ENCODE results near the gene TIGD3.
A peak's percentile ranks its signal among the peaks of the same experiment; 100 is the strongest.
"Not testable (repeated sequence)": the region's sequence is repeated elsewhere in the genome, so short reads cannot be mapped to it uniquely, and the experiment has no call there.

TIGD3 gene

DNA sequence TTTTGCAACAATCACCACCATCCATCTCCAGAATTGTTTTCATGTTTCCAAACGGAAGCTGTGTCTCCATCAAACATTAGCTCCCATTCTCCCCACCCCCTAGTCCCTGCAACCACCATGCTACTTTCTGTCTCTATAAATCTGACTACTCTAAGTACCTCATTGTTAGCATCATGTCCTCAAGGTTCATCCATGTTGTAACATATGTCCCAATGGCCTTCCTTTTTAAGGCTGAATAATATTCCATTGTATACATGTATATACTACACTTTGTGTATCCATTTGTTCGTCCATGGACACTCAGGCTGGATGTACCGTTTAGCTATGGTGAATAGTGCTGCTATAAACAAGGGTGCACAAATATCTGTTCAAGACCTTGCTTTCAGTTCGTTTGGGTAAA, 29.1 kb upstream of the TIGD3 start:
- DNase-seq, result no peak

DNA sequence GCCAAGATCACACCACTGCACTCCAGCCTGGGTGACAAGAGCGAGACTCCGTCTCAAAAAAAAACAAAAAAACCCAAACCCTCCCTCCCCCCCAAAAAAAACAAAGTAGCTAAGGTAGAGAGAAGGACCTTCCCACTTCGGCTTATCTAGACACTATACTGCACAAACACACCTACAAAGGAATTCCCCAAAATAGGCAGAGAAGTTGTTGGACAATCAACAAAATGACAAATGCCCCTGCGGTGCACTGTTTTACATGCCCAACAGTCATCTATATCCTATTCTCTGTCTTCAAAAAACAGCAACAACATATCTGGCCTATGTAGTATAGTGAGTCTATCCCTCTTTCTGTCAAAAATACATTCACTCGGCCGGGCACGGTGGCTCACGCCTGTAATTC, 27.5 kb upstream of the TIGD3 start:
- DNase-seq, result no peak

DNA sequence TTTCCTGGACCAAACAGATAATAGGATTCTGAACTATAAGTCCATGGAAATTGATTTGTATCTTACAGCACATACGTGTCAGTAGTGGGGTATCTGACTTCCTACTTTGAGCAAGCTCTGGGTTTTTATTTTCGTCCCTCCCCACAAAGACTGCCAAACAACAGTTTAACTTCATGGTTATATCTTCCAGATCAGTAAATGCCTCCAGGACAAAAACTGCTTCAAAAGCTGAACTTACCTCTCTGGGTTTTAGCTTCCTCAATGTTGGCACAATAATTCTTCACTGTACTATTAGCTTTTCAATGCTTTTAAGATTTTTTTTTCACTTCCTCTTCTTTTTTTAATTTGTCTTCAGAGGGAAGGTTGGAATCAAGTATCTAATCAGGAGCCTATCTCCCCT, 25.1 kb upstream of the TIGD3 start:
- no peak for DNase-seq

- peak; percentile 82 for DNase-seq
These were observed 24.6 kb upstream of the TIGD3 start for GRCh38 chr11:65329944-65330403.

GRCh38 chr11:65330544-65330943, 24.0 kb upstream of the TIGD3 start:
- no peak for DNase-seq

- DNase-seq, result not testable (repeated sequence)
These were observed 22.0 kb upstream of the TIGD3 start for GRCh38 chr11:65332591-65332990.

DNA sequence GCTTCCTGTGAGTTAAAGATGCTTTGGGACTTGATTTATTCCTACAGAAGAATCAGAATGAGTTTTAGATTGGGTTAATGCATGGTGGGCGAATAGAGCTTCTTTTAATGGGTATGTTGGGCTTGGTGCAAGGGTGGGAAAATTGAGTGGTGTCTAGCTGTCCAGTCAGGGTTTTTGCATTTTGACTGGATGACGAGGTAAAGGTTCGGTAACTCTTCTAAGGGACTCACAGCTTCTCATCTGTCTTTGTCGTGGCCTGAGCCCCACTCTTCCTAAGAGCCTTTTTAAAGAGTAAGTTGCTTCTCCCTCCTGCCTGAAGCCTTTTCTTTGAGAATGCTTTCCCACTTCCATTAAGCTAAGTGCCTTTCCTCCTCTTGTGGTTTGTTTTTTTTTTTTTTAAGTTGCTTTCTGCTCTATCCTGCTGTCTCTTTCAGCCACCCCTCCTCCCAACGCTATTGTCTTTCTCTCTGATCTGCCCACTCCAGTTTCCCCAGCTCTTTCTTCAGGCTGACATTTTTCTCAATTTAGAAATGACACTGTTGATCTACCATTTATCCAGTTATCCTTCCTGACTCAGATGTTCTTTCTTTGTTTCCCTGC, 19.8 kb upstream of the TIGD3 start:
- no peak for DNase-seq

GRCh38 chr11:65338676-65339075, 15.9 kb upstream of the TIGD3 start:
- no peak for DNase-seq

- DNase-seq, result no peak
These were observed 14.3 kb upstream of the TIGD3 start for GRCh38 chr11:65340226-65340625.

- DNase-seq, result no peak
These were observed 12.7 kb upstream of the TIGD3 start for GRCh38 chr11:65341856-65342255.

DNA sequence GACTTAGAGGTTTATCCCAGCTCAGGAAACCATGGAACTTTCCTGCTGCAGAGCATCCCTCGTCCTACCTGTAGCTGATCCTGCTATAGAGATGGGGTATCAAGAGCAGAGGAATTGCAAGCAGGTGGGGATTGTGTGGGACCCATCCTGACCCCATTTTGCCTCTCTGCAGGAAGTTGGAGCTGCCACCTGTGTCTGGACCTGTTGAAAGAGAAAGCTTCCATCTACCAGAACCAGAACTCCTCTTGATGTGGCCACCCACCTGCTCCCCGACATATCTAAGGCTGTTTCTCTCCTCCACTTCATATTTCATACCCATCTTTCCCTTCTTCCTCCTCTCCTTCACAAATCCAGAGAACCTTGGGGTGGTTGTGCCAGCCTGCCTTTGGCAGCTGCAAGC, 3.0 kb upstream of the TIGD3 start:
- DNase-seq, result no peak

DNA sequence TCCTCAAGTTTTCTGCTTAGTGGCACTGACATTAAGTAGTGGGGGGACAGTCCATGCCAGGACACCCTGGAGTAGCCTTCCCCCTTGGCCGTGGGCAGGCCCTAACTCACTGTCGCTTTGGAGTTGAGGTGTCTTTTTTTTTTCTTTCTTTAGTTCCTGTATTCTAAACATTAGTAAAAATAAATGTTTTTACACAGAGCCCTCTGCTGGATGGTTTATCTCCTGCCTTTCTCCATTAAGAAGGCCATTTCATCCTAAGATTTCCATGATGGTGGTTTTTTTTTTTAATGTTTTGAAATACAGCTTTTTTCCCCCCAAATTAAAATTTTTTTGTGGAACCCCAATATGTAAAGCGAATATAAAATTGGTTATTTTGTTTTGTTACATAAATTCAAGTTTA, 1.8 kb upstream of the TIGD3 start:
- DNase-seq, result no peak

DNA sequence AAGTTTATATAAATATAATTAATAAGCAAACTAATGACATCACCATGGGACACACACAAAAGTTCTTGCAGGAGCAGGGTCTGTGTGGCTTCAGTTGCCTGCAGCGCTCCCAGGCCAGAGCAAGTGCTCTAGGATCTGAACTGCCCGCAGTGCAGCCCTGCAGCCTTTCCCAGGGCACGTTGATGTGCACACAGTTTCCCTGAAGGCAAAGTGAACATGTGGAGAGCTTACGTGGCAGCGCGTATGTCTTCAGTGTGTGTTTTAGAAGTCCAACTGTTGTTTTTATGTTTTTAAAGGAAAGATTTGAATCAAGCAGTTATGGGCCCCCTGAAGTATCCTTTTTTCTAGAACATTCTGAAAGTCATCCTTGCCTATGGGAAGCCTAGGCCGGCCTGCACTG, 1.2 kb upstream of the TIGD3 start:
- DNase-seq, result no peak

GRCh38 chr11:65353900-65354264, 669 bp upstream of the TIGD3 start:
- no peak for DNase-seq

DNA sequence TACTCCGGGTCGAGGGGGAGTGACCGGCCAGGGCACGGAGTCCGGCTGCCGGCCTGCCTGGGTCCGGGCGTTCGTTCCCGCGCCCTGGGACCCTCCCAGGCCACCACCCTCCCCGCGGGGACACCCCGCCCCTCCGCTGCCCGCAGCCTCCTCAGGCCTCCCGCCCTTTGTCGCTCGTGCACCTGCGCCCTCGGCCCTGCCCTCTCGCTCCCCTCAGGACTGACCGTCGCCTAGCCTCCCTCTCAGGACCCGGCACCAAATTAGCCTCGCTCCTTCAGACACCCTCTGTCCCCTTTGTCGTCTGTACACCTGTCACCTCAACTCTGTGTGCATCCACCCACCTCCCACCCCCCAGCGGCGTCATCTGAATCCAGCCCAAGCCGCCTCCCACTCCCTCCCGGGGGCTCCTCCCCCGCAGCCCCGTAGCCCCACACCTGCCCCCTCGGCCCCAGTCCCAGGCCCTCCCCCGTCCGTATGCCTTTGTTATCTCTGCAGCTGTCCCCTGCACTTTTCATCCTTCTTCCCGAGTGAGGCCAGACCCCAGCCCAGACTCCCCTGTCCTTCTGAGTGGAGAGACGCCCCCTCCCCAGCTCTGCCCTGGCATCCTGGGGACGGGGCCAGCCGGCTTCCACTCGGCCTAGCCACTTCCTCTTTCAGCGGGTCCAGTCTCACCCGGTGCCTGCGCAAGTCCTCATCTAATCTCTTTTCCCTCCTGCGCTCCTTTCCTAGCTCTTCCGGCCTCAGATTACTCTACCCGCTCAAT, 643 bp downstream of the TIGD3 start:
- no peak for DNase-seq

GRCh38 chr11:65355776-65356393, 1.3 kb downstream of the TIGD3 start:
- DNase-seq, result no peak

- no peak for DNase-seq
These were observed 1.9 kb downstream of the TIGD3 start for GRCh38 chr11:65356394-65356972.

GRCh38 chr11:65357856-65358356, 3.4 kb downstream of the TIGD3 start:
- no peak for DNase-seq

DNA sequence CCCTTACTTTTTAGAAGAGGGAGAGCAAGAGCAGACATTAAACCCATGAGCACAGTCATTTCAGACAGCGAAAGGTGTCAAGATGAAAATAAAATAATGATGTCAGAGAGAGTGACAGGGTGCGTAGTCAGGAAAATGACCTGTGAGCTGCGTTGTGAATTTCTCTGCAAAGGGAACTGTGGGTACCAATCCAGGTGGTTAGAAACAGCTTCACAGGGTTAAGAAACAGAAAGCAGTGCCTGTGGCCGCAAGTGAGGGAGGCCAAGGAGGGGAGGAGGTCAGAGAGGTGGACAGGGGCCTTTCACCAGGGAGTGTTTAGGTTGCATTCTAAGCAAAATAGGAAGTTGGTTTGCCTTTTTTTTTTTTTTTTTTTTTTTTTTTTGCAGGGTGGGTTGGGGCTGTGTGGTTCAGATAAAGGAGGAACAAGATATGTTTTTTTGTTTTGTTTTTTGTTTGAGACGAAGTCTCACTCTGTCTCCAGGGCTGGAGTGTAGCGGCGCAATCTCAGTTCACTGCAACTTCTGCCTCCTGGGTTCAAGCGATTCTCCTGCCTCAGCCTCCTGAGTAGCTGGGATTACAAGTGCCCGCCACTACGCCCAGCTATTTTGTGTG, 7.9 kb downstream of the TIGD3 start:
- DNase-seq, result no peak

DNA sequence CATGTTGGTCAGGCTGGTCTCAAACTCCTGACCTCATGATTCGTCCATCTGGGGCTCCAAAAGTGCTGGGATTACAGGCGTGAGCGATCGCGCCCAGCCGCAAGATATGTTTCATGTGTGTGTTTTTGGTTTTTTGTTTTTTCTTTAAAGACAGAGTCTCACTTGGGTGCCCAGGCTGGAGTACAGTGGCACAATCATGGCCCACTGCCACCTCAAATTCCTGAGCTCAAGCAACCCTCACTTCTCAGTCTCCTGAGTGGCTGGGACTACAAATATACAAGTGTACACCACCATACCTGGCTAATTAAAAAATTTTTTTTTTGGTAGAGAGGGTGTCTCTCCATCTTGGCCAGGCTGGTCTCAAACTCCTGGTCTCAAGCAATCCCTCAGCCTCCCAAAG, 8.4 kb downstream of the TIGD3 start:
- no peak for DNase-seq

DNA sequence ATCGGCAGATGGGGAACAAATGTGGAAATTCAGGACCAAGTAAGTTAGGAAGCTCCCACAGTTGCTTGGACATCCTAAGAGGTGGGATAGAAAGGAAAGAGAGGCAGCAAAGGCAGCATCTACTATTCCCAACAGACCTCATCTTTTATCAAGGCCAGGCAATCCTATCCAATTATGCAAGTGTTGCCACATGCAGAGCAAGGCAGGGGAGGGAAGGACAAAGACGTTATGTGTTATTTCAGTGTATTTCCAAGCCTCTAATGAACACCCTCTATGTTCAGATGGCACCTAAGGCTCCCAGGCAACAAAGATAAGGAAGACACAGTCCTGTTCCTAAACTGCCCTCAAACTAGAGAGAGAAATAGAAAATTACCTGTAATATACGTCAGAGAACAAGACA, 9.2 kb downstream of the TIGD3 start:
- DNase-seq, result no peak

GRCh38 chr11:65366340-65366773, 11.8 kb downstream of the TIGD3 start:
- DNase-seq, result no peak

GRCh38 chr11:65370659-65371049, 16.1 kb downstream of the TIGD3 start:
- no peak for DNase-seq
